HG02759 (cell line): ENCODE measurements around the gene IL12RB2.

Experiments used
- ATAC-seq: cut with Tn5 transposase; IDR thresholded peaks from one replicate; pipeline ENCODE4 v1.9.1; 2021; ENCODE audit warnings: mild to moderate bottlenecking, moderate library complexity; ENCODE audit not compliant: unreplicated experiment

IL12RB2 gene

GRCh38 chr1:67347688-67348472, 40.2 kb downstream of the IL12RB2 start:
- no peak for ATAC-seq

GRCh38 chr1:67348586-67349252, 41.0 kb downstream of the IL12RB2 start:
- ATAC-seq, result no peak

- peak; percentile 89 for ATAC-seq
These were observed 43.1 kb downstream of the IL12RB2 start for GRCh38 chr1:67350783-67351182.

GRCh38 chr1:67352211-67352610, 44.5 kb downstream of the IL12RB2 start:
- no peak for ATAC-seq

GRCh38 chr1:67355745-67356424, 48.2 kb downstream of the IL12RB2 start:
- no peak for ATAC-seq

GRCh38 chr1:67359592-67359991, 51.9 kb downstream of the IL12RB2 start:
- no peak for ATAC-seq

GRCh38 chr1:67361641-67362040, 54.0 kb downstream of the IL12RB2 start:
- no peak for ATAC-seq

- no peak for ATAC-seq
These were observed 59.8 kb downstream of the IL12RB2 start for GRCh38 chr1:67367370-67368045.

- no peak for ATAC-seq
These were observed 60.4 kb downstream of the IL12RB2 start for GRCh38 chr1:67368046-67368514.

GRCh38 chr1:67371043-67371442, 63.4 kb downstream of the IL12RB2 start:
- ATAC-seq, result no peak

GRCh38 chr1:67371681-67372080, 64.0 kb downstream of the IL12RB2 start:
- no peak for ATAC-seq

GRCh38 chr1:67372136-67372535, 64.5 kb downstream of the IL12RB2 start:
- no peak for ATAC-seq

- ATAC-seq, result no peak
These were observed 65.2 kb downstream of the IL12RB2 start for GRCh38 chr1:67372898-67373297.

- ATAC-seq, result no peak
These were observed 68.7 kb downstream of the IL12RB2 start for GRCh38 chr1:67376381-67376780.

- ATAC-seq, result no peak
These were observed 69.6 kb downstream of the IL12RB2 start for GRCh38 chr1:67377253-67377652.

GRCh38 chr1:67381154-67381553, 73.5 kb downstream of the IL12RB2 start:
- no peak for ATAC-seq

GRCh38 chr1:67382292-67382691, 74.6 kb downstream of the IL12RB2 start:
- ATAC-seq, result no peak

GRCh38 chr1:67383999-67384638, 76.4 kb downstream of the IL12RB2 start:
- no peak for ATAC-seq

- no peak for ATAC-seq
These were observed 82.6 kb downstream of the IL12RB2 start for GRCh38 chr1:67390041-67390887.

- ATAC-seq, result no peak
These were observed 85.6 kb downstream of the IL12RB2 start for GRCh38 chr1:67393240-67393639.
